Activated CD4-positive, alpha-beta memory T cell treated with anti-CD3 and anti-CD28 coated beads, Interleukin-2, amount 10 ng/mL, durations not matched to agents 7 days and 5 days (primary cell): ENCODE measurements around the gene ANKRD28. TPM values are rescaled to one million over a fixed set of nuclear protein-coding genes. Genes with fewer than 3 reads are reported as not detected.

Experiments used
- CTCF ChIA-PET: fragments of 350-600 bp; sonication (Branson Sonifier 250); formaldehyde crosslinking; loops from one replicate; lab custom pipeline; 2021; ENCODE audit warnings: antibody characterized with exemption, inconsistent platforms; lab: Charles Lee
- POLR2A ChIA-PET: fragments of 350-600 bp; sonication (Branson Sonifier 250); formaldehyde crosslinking; loops from one replicate; lab custom pipeline; 2021; ENCODE audit warnings: antibody characterized with exemption; lab: Charles Lee
- DNase-seq: peaks from one replicate; pipeline ENCODE4 v3.0.0-alpha.2; 2020
- H3K27ac Mint-ChIP-seq: one replicate; pipeline ENCODE4 v1.8.0; 2021; ENCODE audit warnings: mild to moderate bottlenecking, mixed read lengths
- H3K27me3 Mint-ChIP-seq: one replicate; pipeline ENCODE4 v1.8.0; 2021; ENCODE audit warnings: mixed read lengths
- H3K36me3 Mint-ChIP-seq: one replicate; pipeline ENCODE4 v1.8.0; 2021; ENCODE audit warnings: low read depth, mixed read lengths
- H3K4me1 Mint-ChIP-seq: one replicate; pipeline ENCODE4 v1.8.0; 2021; ENCODE audit warnings: mixed read lengths
- H3K4me3 Mint-ChIP-seq: one replicate; pipeline ENCODE4 v1.8.0; 2021; ENCODE audit warnings: mild to moderate bottlenecking, mixed read lengths
- H3K9me3 Mint-ChIP-seq: one replicate; pipeline ENCODE4 v1.8.0; 2021; ENCODE audit warnings: mixed read lengths
- total RNA-seq, 2 experiments: library from RNA; stranded (reverse); gene quantifications; one replicate each; pipeline ENCODE4 v1.2.3, GENCODE V29; 2021

Gene ANKRD28
- total RNA-seq, 2 experiments from 2014 or later, result 56.5 to 56.6 TPM

DNA sequence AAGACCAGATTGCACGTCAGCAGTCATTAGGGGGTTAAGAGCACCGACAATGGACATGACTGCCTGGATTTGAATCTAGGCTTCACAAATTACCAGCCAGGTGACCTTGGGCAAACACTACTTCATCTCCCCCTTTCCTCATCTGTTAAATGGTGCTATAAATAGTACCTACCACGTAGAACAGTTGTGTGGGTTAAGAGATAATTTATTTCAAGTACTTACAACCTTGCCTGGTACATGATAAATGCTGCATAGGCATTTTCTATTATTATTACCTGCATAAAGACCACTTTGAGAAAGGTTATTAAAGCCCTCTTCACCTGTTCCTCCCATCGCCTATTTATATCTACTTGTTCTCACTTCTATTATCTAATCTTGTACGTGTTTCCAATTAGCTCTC lies 131.5 kb downstream of the ANKRD28 start:
- H3K27ac Mint-ChIP-seq, result no peak overlapping the region
- H3K27me3 Mint-ChIP-seq, result peaks cover 3% of the 10 kb centered on the region
- H3K4me3 Mint-ChIP-seq, result no peak overlapping the region
- ChIA-PET POLR2A (interaction anchor here (0.9 to 1.2 kb wide), 3 partner anchors 14 to 19 kb away, joined by 3 to 4 read pairs (median 3); no protein-coding TSS in a partner anchor), CTCF (interaction anchor here (2.7 kb wide), 1 partner anchor 36 kb away, joined by 8 read pairs; no protein-coding TSS in a partner anchor)
- H3K4me1 Mint-ChIP-seq, result peaks cover 17% of the 10 kb centered on the region
- no peak for DNase-seq
- H3K36me3 Mint-ChIP-seq, result peaks cover 70% of the 10 kb centered on the region
- H3K9me3 Mint-ChIP-seq, result peaks cover 15% of the 10 kb centered on the region

- Mint-ChIP-seq H3K27ac (no peak overlapping the region), H3K4me3 (no peak overlapping the region), H3K27me3 (peaks cover 3% of the 10 kb centered on the region), H3K4me1 (peaks cover 17% of the 10 kb centered on the region), H3K36me3 (peaks cover 66% of the 10 kb centered on the region), H3K9me3 (peaks cover 17% of the 10 kb centered on the region)
- ChIA-PET CTCF (no interaction called here), POLR2A (interaction anchor here (1.0 kb wide), 1 partner anchor 15 kb away, joined by 3 read pairs; no protein-coding TSS in a partner anchor)
- no peak for DNase-seq
These were observed 132.1 kb downstream of the ANKRD28 start for GRCh38 chr3:15665510-15666150.

DNA sequence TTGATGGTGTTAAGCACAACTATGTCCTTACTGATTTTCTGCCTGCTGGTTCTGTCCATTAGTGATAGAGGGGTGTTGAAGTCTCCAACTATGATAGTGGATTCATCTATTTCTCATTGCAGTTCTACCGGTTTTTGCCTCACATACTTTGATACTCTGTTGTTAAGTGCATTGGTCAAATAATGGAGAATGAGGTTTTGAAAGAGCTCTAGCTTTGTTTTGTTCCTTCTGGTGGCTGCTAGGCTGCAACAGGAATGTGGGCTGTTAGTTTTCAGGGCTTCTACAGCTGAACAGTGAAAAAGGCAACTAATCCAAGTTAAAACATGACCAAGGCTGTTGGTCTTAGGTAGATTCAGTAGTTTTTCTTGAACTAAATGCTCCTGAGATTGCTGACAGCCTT lies 133.6 kb downstream of the ANKRD28 start:
- Mint-ChIP-seq H3K4me1 (peaks cover 22% of the 10 kb centered on the region), H3K27me3 (peaks cover 3% of the 10 kb centered on the region), H3K27ac (no peak overlapping the region), H3K9me3 (peaks cover 20% of the 10 kb centered on the region), H3K4me3 (no peak overlapping the region), H3K36me3 (peaks cover 55% of the 10 kb centered on the region)
- ChIA-PET CTCF (no interaction called here), POLR2A (no interaction called here)
- DNase-seq, result no peak

- Mint-ChIP-seq H3K27me3 (peaks cover 3% of the 10 kb centered on the region), H3K4me3 (no peak overlapping the region), H3K36me3 (peaks cover 34% of the 10 kb centered on the region), H3K27ac (no peak overlapping the region), H3K4me1 (peaks cover 6% of the 10 kb centered on the region), H3K9me3 (peaks cover 32% of the 10 kb centered on the region)
- no peak for DNase-seq
- POLR2A ChIA-PET, result no interaction called here
- CTCF ChIA-PET, result interaction anchor here (0.7 kb wide), 1 partner anchor 1072 kb away, joined by 3 read pairs; no protein-coding TSS in a partner anchor
These were observed 137.5 kb downstream of the ANKRD28 start for GRCh38 chr3:15660055-15660935.

DNA sequence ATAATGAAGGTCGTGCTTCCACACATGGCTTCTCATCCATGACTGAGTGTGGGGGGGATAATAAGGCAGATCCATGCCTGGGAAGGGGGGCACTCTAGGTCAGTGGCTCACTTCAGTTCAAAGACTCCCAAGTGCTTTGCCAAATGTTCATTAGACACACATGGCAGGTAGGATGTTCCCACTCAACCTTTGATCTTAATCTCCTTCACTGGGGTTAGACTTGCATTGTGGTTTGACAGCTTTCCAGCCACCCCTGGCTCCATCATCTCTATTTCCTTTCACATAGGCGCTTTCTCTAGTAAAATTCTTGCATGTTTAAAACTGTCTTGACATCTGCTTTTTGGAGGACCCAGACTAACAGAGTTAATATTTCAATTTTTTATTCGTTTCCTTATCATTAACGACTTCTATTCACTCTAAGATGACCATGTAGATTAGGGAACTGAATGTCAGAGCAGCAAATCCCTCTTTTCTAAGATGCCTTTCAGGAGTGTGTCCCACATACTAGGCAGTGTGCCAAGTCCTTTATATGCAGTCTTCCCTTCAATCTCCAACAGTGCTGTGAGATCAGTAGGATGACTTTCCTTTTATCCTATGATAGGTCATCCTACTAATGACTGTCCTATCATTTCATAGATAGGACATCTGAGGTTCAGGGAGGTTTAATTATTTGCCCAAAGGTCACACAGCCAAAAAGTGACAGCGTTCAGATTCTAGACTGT lies 138.4 kb downstream of the ANKRD28 start:
- Mint-ChIP-seq H3K27ac (no peak overlapping the region), H3K9me3 (peaks cover 29% of the 10 kb centered on the region), H3K4me3 (no peak overlapping the region), H3K4me1 (peaks cover 6% of the 10 kb centered on the region), H3K27me3 (peaks cover 3% of the 10 kb centered on the region), H3K36me3 (peaks cover 29% of the 10 kb centered on the region)
- ChIA-PET POLR2A (no interaction called here), CTCF (no interaction called here)
- no peak for DNase-seq

DNA sequence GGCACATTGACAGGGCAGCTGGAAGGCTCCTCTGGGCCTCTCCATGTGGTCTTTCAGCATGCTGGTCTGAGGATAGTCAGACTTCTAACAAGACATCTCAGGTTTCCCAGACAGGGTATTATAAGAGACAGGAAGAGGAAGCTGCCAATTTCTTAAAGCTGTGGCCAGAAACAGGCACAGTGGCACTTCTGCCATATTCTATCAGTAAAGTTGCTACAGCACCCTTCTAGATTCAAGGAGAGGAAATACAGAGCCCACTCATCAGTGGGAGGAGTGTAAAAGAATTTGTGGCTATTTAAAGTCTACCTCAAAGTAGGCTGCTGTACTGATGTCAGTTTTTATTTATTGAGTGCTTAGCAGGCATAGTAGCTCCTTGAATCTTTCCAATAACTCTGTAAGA lies 140.8 kb downstream of the ANKRD28 start:
- H3K27me3 Mint-ChIP-seq, result peaks cover 3% of the 10 kb centered on the region
- POLR2A ChIA-PET, result interaction anchor here (1.0 kb wide), 1 partner anchor 558 kb away, joined by 3 read pairs; the partner anchor contains the start of gene RBSN
- peaks cover 6% of the 10 kb centered on the region for H3K4me1 Mint-ChIP-seq
- H3K4me3 Mint-ChIP-seq, result no peak overlapping the region
- DNase-seq, result no peak
- peaks cover 19% of the 10 kb centered on the region for H3K36me3 Mint-ChIP-seq
- CTCF ChIA-PET, result interaction anchor here (1.0 kb wide), 1 partner anchor 32 kb away, joined by 3 read pairs; no protein-coding TSS in a partner anchor
- peaks cover 24% of the 10 kb centered on the region for H3K9me3 Mint-ChIP-seq
- H3K27ac Mint-ChIP-seq, result no peak overlapping the region

DNA sequence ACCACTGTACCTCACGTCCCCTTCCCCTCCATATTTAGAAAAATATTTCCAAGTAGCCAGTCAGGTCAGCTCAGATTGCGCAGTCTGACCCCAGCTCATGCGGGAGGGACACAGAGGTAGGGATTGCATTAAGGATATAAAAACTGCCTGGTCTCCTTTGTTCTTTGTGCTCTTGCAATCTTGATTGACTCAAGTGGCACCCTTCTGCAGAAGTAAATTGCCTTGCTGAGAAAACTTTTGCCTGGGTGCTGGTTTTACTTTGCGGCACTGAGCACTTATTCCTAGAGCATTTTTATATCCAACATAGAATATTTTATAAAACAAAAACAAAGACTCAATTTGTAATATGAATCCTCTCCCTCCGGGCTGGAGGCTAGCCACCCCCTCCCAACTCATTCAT lies 141.4 kb downstream of the ANKRD28 start:
- Mint-ChIP-seq H3K27ac (no peak overlapping the region), H3K27me3 (no peaks in the 10 kb centered on the region), H3K4me1 (peaks cover 6% of the 10 kb centered on the region), H3K9me3 (peaks cover 24% of the 10 kb centered on the region), H3K4me3 (no peak overlapping the region), H3K36me3 (peaks cover 14% of the 10 kb centered on the region)
- DNase-seq, result no peak
- ChIA-PET CTCF (no interaction called here), POLR2A (interaction anchor here (1.0 kb wide), 1 partner anchor 557 kb away, joined by 3 read pairs; the partner anchor contains the start of gene RBSN)

DNA sequence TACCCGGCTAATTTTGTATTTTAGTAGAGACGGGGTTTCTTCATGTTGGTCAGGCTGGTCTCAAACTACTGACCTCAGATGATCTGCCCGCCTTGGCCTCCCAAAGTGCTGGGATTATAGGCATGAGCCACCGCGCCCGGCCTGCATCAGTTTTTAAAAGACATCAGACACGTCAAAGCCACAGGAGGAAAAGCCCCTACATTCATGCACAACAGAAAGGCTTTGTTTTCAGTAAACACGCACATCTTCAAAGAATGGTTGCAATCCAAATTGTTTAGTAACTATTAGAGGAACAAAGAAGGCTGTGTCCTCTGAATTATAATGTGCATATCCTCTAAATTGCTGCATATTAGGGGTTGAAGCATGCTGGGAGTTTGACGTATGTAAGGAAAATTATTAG lies 142.9 kb downstream of the ANKRD28 start:
- CTCF ChIA-PET, result no interaction called here
- no peak for DNase-seq
- H3K4me3 Mint-ChIP-seq, result no peak overlapping the region

GRCh38 chr3:15654127-15654526 lies 143.7 kb downstream of the ANKRD28 start:
- peaks cover 6% of the 10 kb centered on the region for H3K4me1 Mint-ChIP-seq
- H3K4me3 Mint-ChIP-seq, result no peak overlapping the region
- H3K9me3 Mint-ChIP-seq, result peaks cover 28% of the 10 kb centered on the region
- ChIA-PET POLR2A (no interaction called here), CTCF (no interaction called here)
- H3K36me3 Mint-ChIP-seq, result peaks cover 23% of the 10 kb centered on the region
- no peak for DNase-seq
- H3K27me3 Mint-ChIP-seq, result peaks cover 9% of the 10 kb centered on the region
- no peak overlapping the region for H3K27ac Mint-ChIP-seq

More for the DNA sequence above, 142.9 kb downstream of the ANKRD28 start:
- H3K4me1 Mint-ChIP-seq, result peaks cover 6% of the 10 kb centered on the region
- no peak overlapping the region for H3K27ac Mint-ChIP-seq
- H3K9me3 Mint-ChIP-seq, result peaks cover 24% of the 10 kb centered on the region
- peaks cover 16% of the 10 kb centered on the region for H3K36me3 Mint-ChIP-seq
- H3K27me3 Mint-ChIP-seq, result peaks cover 4% of the 10 kb centered on the region
- POLR2A ChIA-PET, result interaction anchor here (0.6 kb wide), 1 partner anchor 714 kb away, joined by 3 read pairs; no protein-coding TSS in a partner anchor

- Mint-ChIP-seq H3K4me3 (no peak overlapping the region), H3K27me3 (peaks cover 9% of the 10 kb centered on the region), H3K4me1 (peaks cover 13% of the 10 kb centered on the region), H3K27ac (no peak overlapping the region), H3K36me3 (peaks cover 29% of the 10 kb centered on the region), H3K9me3 (peaks cover 26% of the 10 kb centered on the region)
- ChIA-PET CTCF (no interaction called here), POLR2A (no interaction called here)
- no peak for DNase-seq
These were observed 144.5 kb downstream of the ANKRD28 start for GRCh38 chr3:15653321-15653720.

GRCh38 chr3:15651396-15651795 lies 146.4 kb downstream of the ANKRD28 start:
- Mint-ChIP-seq H3K4me3 (no peak overlapping the region), H3K36me3 (peaks cover 29% of the 10 kb centered on the region), H3K27ac (no peak overlapping the region), H3K27me3 (peaks cover 9% of the 10 kb centered on the region), H3K4me1 (peaks cover 32% of the 10 kb centered on the region), H3K9me3 (peaks cover 18% of the 10 kb centered on the region)
- CTCF ChIA-PET, result no interaction called here
- DNase-seq, result no peak
- POLR2A ChIA-PET, result no interaction called here

GRCh38 chr3:15649858-15650257 lies 147.9 kb downstream of the ANKRD28 start:
- peaks cover 24% of the 10 kb centered on the region for H3K36me3 Mint-ChIP-seq
- peaks cover 47% of the 10 kb centered on the region for H3K4me1 Mint-ChIP-seq
- H3K27me3 Mint-ChIP-seq, result peaks cover 9% of the 10 kb centered on the region
- no peak overlapping the region for H3K27ac Mint-ChIP-seq
- H3K4me3 Mint-ChIP-seq, result no peak overlapping the region
- ChIA-PET CTCF (interaction anchor here (0.6 to 1.1 kb wide), 2 partner anchors 18 to 19 kb away, joined by 3 read pairs; no protein-coding TSS in a partner anchor), POLR2A (interaction anchor here (1.2 kb wide), 1 partner anchor 17 kb away, joined by 3 read pairs; no protein-coding TSS in a partner anchor)
- DNase-seq, result no peak
- H3K9me3 Mint-ChIP-seq, result peaks cover 12% of the 10 kb centered on the region
